Parathyroid adenoma (tissue), 2 donors: ENCODE measurements around the gene SYT5.

Experiments used
- H2AFZ ChIP-seq: fragments of 300-600 bp; sonication (generic); one replicate; pipeline ENCODE4 v1.7.0; 2017; ENCODE audit warnings: antibody characterized with exemption, mild to moderate bottlenecking
- H3K27ac ChIP-seq: fragments of 300-600 bp; sonication (generic); one replicate; pipeline ENCODE4 v1.7.0; 2017
- H3K27me3 ChIP-seq: fragments of 300-600 bp; sonication (generic); one replicate; pipeline ENCODE4 v1.7.0; 2017; ENCODE audit warnings: low read length; ENCODE audit not compliant: control insufficient read depth, insufficient read depth
- H3K36me3 ChIP-seq: fragments of 300-600 bp; sonication (generic); one replicate; pipeline ENCODE4 v1.7.0; 2017; ENCODE audit warnings: low read length; ENCODE audit not compliant: control insufficient read depth, insufficient read depth
- H3K4me1 ChIP-seq: fragments of 300-600 bp; sonication (generic); one replicate; pipeline ENCODE4 v1.7.0; 2017; ENCODE audit warnings: control low read depth
- H3K4me2 ChIP-seq: fragments of 300-600 bp; sonication (generic); one replicate; pipeline ENCODE4 v1.7.0; 2017; ENCODE audit warnings: low read length
- H3K4me3 ChIP-seq: fragments of 300-600 bp; sonication (generic); one replicate; pipeline ENCODE4 v1.7.0; 2017; ENCODE audit warnings: low read depth, low read length
- H3K79me2 ChIP-seq: fragments of 300-600 bp; sonication (generic); one replicate; pipeline ENCODE4 v1.7.0; 2017; ENCODE audit warnings: control low read depth
- H3K9ac ChIP-seq: fragments of 300-600 bp; sonication (generic); one replicate; pipeline ENCODE4 v1.7.0; 2017; ENCODE audit warnings: mild to moderate bottlenecking
- H3K9me3 ChIP-seq: fragments of 300-600 bp; sonication (generic); one replicate; pipeline ENCODE4 v1.7.0; 2017; ENCODE audit warnings: low read length; ENCODE audit not compliant: control insufficient read depth
- TF ChIP-seq, protein P1 (sequence below): fragments of 300-600 bp; sonication (generic); IDR thresholded peaks from one replicate; pipeline ENCODE4 v1.7.0; 2017; ENCODE audit warnings: antibody characterized with exemption, mild to moderate bottlenecking
- donor health status: primary hyperparathyroidism.

Gene SYT5

GRCh38 chr19:55197528-55197927 lies 17.4 kb upstream of the SYT5 start:
- Histone ChIP-seq H3K9me3 (no peaks in the 10 kb centered on the region), H3K36me3 (no peaks in the 10 kb centered on the region), H3K27me3 (no peaks in the 10 kb centered on the region), H3K27ac (no peak overlapping the region), H3K4me3 (no peak overlapping the region), H3K9ac (no peak overlapping the region), H3K79me2 (no peaks in the 10 kb centered on the region), H3K4me1 (no peaks in the 10 kb centered on the region), H2AFZ (no peak overlapping the region), H3K4me2 (no peak overlapping the region)
- TF ChIP-seq, protein P1, sequence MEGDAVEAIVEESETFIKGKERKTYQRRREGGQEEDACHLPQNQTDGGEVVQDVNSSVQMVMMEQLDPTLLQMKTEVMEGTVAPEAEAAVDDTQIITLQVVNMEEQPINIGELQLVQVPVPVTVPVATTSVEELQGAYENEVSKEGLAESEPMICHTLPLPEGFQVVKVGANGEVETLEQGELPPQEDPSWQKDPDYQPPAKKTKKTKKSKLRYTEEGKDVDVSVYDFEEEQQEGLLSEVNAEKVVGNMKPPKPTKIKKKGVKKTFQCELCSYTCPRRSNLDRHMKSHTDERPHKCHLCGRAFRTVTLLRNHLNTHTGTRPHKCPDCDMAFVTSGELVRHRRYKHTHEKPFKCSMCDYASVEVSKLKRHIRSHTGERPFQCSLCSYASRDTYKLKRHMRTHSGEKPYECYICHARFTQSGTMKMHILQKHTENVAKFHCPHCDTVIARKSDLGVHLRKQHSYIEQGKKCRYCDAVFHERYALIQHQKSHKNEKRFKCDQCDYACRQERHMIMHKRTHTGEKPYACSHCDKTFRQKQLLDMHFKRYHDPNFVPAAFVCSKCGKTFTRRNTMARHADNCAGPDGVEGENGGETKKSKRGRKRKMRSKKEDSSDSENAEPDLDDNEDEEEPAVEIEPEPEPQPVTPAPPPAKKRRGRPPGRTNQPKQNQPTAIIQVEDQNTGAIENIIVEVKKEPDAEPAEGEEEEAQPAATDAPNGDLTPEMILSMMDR: no peak

GRCh38 chr19:55196803-55197202 lies 16.7 kb upstream of the SYT5 start:
- Histone ChIP-seq H3K4me1 (no peaks in the 10 kb centered on the region), H3K36me3 (no peaks in the 10 kb centered on the region), H3K27me3 (no peaks in the 10 kb centered on the region), H2AFZ (no peak overlapping the region), H3K27ac (no peak overlapping the region), H3K4me2 (no peak overlapping the region), H3K9ac (no peak overlapping the region), H3K9me3 (no peaks in the 10 kb centered on the region), H3K79me2 (no peaks in the 10 kb centered on the region), H3K4me3 (no peak overlapping the region)
- TF ChIP-seq, protein P1: no peak

GRCh38 chr19:55193481-55193880 lies 13.4 kb upstream of the SYT5 start:
- H3K9me3 ChIP-seq: no peaks in the 10 kb centered on the region
- H3K4me3 ChIP-seq: no peak overlapping the region
- H3K27me3 ChIP-seq: no peaks in the 10 kb centered on the region
- H3K4me1 ChIP-seq: no peaks in the 10 kb centered on the region
- no peak overlapping the region for H3K4me2 ChIP-seq
- H2AFZ ChIP-seq: no peak overlapping the region
- H3K27ac ChIP-seq: no peak overlapping the region
- H3K9ac ChIP-seq: no peak overlapping the region
- TF ChIP-seq, protein P1: no peak
- H3K79me2 ChIP-seq: no peaks in the 10 kb centered on the region
- no peaks in the 10 kb centered on the region for H3K36me3 ChIP-seq

GRCh38 chr19:55189403-55189835 lies 9.3 kb upstream of the SYT5 start:
- Histone ChIP-seq H3K4me2 (no peak overlapping the region), H3K9ac (no peak overlapping the region), H3K36me3 (no peaks in the 10 kb centered on the region), H3K4me3 (no peak overlapping the region), H3K27ac (peak overlapping the region; percentile 10), H3K9me3 (no peaks in the 10 kb centered on the region), H3K27me3 (no peaks in the 10 kb centered on the region), H2AFZ (peak overlapping the region; percentile 25), H3K79me2 (no peaks in the 10 kb centered on the region), H3K4me1 (no peaks in the 10 kb centered on the region)
- TF ChIP-seq, protein P1: no peak

- TF ChIP-seq, protein P1: no peak
- Histone ChIP-seq H3K9ac (no peak overlapping the region), H3K27me3 (no peaks in the 10 kb centered on the region), H3K27ac (peak overlapping the region; percentile 10), H2AFZ (peak overlapping the region; percentile 53), H3K9me3 (no peaks in the 10 kb centered on the region), H3K36me3 (no peaks in the 10 kb centered on the region), H3K4me2 (no peak overlapping the region), H3K79me2 (no peaks in the 10 kb centered on the region), H3K4me1 (no peaks in the 10 kb centered on the region), H3K4me3 (no peak overlapping the region)
These were observed 8.5 kb upstream of the SYT5 start for GRCh38 chr19:55188625-55189024.
